ENCODE results near the gene SLC35G2. TPM values are rescaled to one million over a fixed set of nuclear protein-coding genes. Genes with fewer than 3 reads are reported as not detected.

Gene SLC35G2
- polyA plus RNA-seq, 3 donors from 2014 or later, result 0.09 TPM; not detected in 2

- Mint-ChIP-seq H3K27me3 (ENCODE audit: low read depth in 3 of 3) (peaks cover 0 to 1% (median 0%) of the 10 kb centered on the region in 3 donors), H3K9me3 (no peaks in the 10 kb centered on the region), H3K36me3 (no peaks in the 10 kb centered on the region), H3K4me1 (peaks cover 16 to 24% of the 10 kb centered on the region in 2 donors), H3K27ac (no peak overlapping the region), H3K4me3 (no peak overlapping the region)
- DNase-seq, result no peak
These were observed 13.1 kb upstream of the SLC35G2 start for GRCh38 chr3:136805795-136806194.

- DNase-seq, result no peak
- H3K9me3 Mint-ChIP-seq, result no peaks in the 10 kb centered on the region
- H3K36me3 Mint-ChIP-seq, result no peaks in the 10 kb centered on the region
- H3K4me3 Mint-ChIP-seq, result no peak overlapping the region
- H3K27me3 Mint-ChIP-seq (ENCODE audit: low read depth in 3 of 3), result peaks cover 0 to 3% (median 1%) of the 10 kb centered on the region in 3 donors
- no peak overlapping the region for H3K27ac Mint-ChIP-seq
- H3K4me1 Mint-ChIP-seq, result no peaks in the 10 kb centered on the region
These were observed 7.2 kb upstream of the SLC35G2 start for GRCh38 chr3:136811701-136812100.

DNA sequence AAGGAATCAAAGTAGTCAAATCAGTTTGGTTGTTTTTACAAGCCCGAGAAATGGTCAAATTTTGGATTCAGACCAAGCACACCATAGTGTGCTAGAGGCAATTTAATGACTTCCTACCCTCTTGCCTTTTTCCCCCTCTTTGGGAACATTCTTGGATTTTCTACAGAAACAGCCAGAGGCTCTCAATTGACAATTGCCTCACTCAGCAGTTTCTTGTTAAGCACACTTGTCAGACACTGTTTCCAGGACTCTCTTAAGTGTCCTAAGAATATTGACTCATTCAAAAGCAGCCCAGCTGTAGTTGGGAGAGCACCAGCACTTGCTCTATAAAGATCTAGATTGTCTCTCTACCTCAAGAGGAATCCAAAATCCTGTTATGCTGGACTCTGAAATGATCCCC lies 1.5 kb upstream of the SLC35G2 start:
- peaks cover 21 to 25% of the 10 kb centered on the region in 2 donors for H3K4me1 Mint-ChIP-seq
- peaks cover 16 to 30% (median 29%) of the 10 kb centered on the region in 3 donors for H3K27me3 Mint-ChIP-seq (ENCODE audit: low read depth in 3 of 3)
- no peaks in the 10 kb centered on the region for H3K9me3 Mint-ChIP-seq
- no peak for DNase-seq
- no peak overlapping the region for H3K27ac Mint-ChIP-seq
- H3K36me3 Mint-ChIP-seq, result no peaks in the 10 kb centered on the region
- peak overlapping the region in 3 of 5 donors; percentile 85 to 94 (median 92) for H3K4me3 Mint-ChIP-seq

GRCh38 chr3:136818191-136818768 lies 646 bp upstream of the SLC35G2 start:
- Mint-ChIP-seq H3K4me3 (peak overlapping the region; percentile 85 to 94 (median 90)), H3K27ac (peak overlapping the region in 2 of 6 donors; percentile 2 to 58), H3K9me3 (peaks cover 0 to 3% (median 0%) of the 10 kb centered on the region in 6 donors), H3K27me3 (ENCODE audit: low read depth in 3 of 3) (peaks cover 18 to 33% (median 29%) of the 10 kb centered on the region in 3 donors), H3K4me1 (peaks cover 21 to 25% of the 10 kb centered on the region in 2 donors), H3K36me3 (peaks cover 0 to 8% (median 0%) of the 10 kb centered on the region in 3 donors)
- peak; percentile 3 to 26 (median 6) for DNase-seq

DNA sequence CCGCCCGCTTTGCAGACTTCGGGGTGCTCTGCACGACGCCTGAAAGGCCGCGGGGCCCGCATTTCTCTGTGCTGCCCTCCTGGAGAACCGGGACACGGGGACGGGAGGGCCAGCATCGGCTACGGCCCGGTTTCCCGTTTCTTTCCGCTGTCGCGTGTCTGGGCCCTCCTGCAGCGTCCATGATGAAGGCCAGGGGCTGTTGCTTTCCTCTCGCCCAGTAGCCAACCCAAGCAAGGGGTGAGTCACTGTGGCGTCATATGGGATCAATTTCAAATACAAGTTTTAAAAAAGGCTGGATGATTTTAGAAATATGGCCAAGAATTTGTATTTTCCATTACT lies 435 bp downstream of the SLC35G2 start:
- Mint-ChIP-seq H3K27me3 (ENCODE audit: low read depth in 3 of 3) (peaks cover 18 to 38% (median 29%) of the 10 kb centered on the region in 3 donors), H3K27ac (peak overlapping the region in 1 of 6 donors; percentile 42), H3K4me3 (peak overlapping the region; percentile 77 to 94 (median 90)), H3K36me3 (peaks cover 0 to 9% (median 6%) of the 10 kb centered on the region in 3 donors), H3K4me1 (peaks cover 21 to 25% of the 10 kb centered on the region in 2 donors), H3K9me3 (peaks cover 0 to 6% (median 2%) of the 10 kb centered on the region in 6 donors)
- DNase-seq, result peak; percentile 0 to 19 (median 2)

GRCh38 chr3:136819731-136820679 lies 1.1 kb downstream of the SLC35G2 start:
- peaks cover 0 to 8% (median 2%) of the 10 kb centered on the region in 6 donors for H3K9me3 Mint-ChIP-seq
- DNase-seq, result peak; percentile 12 to 31 (median 31)
- peak overlapping the region; percentile 77 to 94 (median 90) for H3K4me3 Mint-ChIP-seq
- peak overlapping the region in 1 of 6 donors; percentile 42 for H3K27ac Mint-ChIP-seq
- H3K36me3 Mint-ChIP-seq, result peaks cover 0 to 9% (median 7%) of the 10 kb centered on the region in 3 donors
- peaks cover 21 to 25% of the 10 kb centered on the region in 2 donors for H3K4me1 Mint-ChIP-seq
- peaks cover 22 to 39% (median 29%) of the 10 kb centered on the region in 3 donors for H3K27me3 Mint-ChIP-seq (ENCODE audit: low read depth in 3 of 3)

DNA sequence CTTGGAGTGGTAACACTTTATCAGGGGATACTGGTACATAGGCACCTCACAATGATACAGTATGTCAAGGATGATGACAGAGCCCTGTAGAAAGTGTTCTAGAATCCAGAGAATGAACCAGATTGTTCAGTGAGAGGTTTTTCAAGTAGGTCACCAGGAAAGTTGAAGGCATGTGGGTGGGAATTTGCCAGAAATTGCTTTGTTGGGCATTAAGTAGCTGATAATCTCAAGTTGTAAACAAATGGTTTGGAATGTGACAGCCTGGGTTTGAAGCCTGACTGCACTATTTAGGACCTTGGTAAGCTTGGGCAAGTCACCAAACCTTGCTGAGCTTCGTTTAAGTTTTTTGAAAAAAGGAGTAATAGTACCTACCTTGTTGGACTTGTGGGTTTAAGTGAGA lies 12.5 kb downstream of the SLC35G2 start:
- no peak overlapping the region for H3K4me3 Mint-ChIP-seq
- no peak for DNase-seq
- H3K27me3 Mint-ChIP-seq (ENCODE audit: low read depth in 3 of 3), result peaks cover 3 to 14% (median 12%) of the 10 kb centered on the region in 3 donors
- H3K9me3 Mint-ChIP-seq, result peaks cover 0 to 4% (median under 1%) of the 10 kb centered on the region in 6 donors
- H3K27ac Mint-ChIP-seq, result no peak overlapping the region
- H3K36me3 Mint-ChIP-seq, result peaks cover 0 to 11% (median 3%) of the 10 kb centered on the region in 3 donors
- no peaks in the 10 kb centered on the region for H3K4me1 Mint-ChIP-seq

- no peak overlapping the region for H3K4me3 Mint-ChIP-seq
- peaks cover 2 to 13% (median 4%) of the 10 kb centered on the region in 3 donors for H3K27me3 Mint-ChIP-seq (ENCODE audit: low read depth in 3 of 3)
- peaks cover 0 to 1% (median 0%) of the 10 kb centered on the region in 6 donors for H3K9me3 Mint-ChIP-seq
- DNase-seq, result no peak
- H3K27ac Mint-ChIP-seq, result peak overlapping the region in 1 of 6 donors; percentile 39
- peaks cover 5 to 16% (median 7%) of the 10 kb centered on the region in 3 donors for H3K36me3 Mint-ChIP-seq
- peaks cover 7 to 14% of the 10 kb centered on the region in 2 donors for H3K4me1 Mint-ChIP-seq
These were observed 16.3 kb downstream of the SLC35G2 start for GRCh38 chr3:136835089-136835812.

DNA sequence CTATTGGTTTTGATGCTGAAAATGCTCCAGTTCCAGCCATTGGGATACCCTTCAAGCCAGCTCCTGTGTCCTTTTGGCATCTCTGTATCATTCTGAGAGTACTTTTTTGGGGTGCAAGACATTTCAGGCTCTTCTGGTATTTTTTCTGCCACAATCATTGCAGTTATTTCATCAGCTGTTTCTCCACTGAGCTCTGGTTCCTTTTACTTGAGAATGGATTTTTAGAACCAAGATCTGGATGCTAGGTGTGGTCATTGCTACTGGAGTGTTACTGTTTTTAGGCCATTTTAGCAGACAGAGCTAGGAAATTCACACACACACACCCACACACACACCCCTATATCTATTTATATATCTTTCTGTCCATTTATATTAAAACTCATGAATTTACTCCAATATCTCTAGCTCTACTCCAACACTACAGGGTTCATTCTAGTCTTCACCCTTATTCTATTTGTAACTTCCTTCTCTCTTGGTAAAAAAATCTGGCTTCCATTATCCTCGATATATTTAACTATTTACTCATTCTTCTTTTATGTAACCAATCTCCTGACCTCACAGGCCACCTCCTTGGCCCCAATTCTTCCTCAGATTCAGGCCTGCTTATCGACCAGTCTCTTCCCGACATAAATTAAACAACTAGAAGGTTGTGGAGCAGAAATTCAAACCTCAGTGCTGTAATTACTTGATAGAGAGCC lies 17.0 kb downstream of the SLC35G2 start:
- Mint-ChIP-seq H3K4me1 (peaks cover 7 to 14% of the 10 kb centered on the region in 2 donors), H3K27ac (peak overlapping the region in 1 of 6 donors; percentile 9), H3K4me3 (no peak overlapping the region), H3K9me3 (no peaks in the 10 kb centered on the region), H3K27me3 (ENCODE audit: low read depth in 3 of 3) (peaks cover 3 to 13% (median 4%) of the 10 kb centered on the region in 3 donors), H3K36me3 (peaks cover 5 to 16% (median 7%) of the 10 kb centered on the region in 3 donors)
- no peak for DNase-seq

DNA sequence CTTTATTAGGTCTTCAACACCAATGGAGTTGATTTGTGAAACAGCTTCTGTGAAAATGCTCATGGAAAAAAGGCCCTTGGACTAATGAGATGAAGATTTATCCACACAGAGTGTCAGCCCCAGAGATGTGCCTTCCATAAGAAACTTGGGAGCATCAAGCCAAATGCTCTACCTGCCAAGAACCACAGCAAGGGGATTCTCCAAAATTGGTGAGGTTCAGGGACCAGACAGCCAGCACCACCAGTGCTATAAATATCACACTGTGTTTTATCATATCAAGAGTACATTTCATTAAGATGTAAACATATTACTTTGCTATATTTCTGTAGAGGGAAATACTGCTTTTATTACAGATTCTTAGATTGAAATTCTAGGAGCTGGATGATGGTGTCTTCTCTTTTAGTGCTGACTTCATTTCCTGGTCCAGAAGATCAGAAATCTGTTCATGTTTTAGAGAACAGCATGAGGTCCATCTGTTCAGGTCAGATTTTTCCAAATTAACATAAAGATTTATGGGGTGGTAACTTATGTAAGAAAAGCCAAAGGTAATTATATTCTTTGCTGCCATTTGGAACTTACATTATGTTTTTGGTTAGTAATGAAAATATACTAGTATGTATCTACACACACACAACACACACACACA lies 17.7 kb downstream of the SLC35G2 start:
- no peak for DNase-seq
- Mint-ChIP-seq H3K9me3 (no peaks in the 10 kb centered on the region), H3K27me3 (ENCODE audit: low read depth in 3 of 3) (peaks cover 0 to 9% (median 4%) of the 10 kb centered on the region in 3 donors), H3K4me1 (peaks cover 7 to 14% of the 10 kb centered on the region in 2 donors), H3K4me3 (no peak overlapping the region), H3K27ac (peak overlapping the region in 1 of 6 donors; percentile 9), H3K36me3 (peaks cover 5 to 16% (median 7%) of the 10 kb centered on the region in 3 donors)

- peaks cover 0 to 2% (median 2%) of the 10 kb centered on the region in 3 donors for H3K27me3 Mint-ChIP-seq (ENCODE audit: low read depth in 3 of 3)
- peaks cover 12 to 24% (median 15%) of the 10 kb centered on the region in 3 donors for H3K36me3 Mint-ChIP-seq
- H3K27ac Mint-ChIP-seq, result peak overlapping the region in 2 of 6 donors; percentile 47 to 82
- peaks cover 7 to 14% of the 10 kb centered on the region in 2 donors for H3K4me1 Mint-ChIP-seq
- no peak overlapping the region for H3K4me3 Mint-ChIP-seq
- DNase-seq, result no peak
- no peaks in the 10 kb centered on the region for H3K9me3 Mint-ChIP-seq
These were observed 20.0 kb downstream of the SLC35G2 start for GRCh38 chr3:136838641-136839555.
